Mesothelial cell of epicardium (in vitro differentiated cells): ENCODE measurements around the gene PMS1. TPM values are rescaled to one million over a fixed set of nuclear protein-coding genes. Genes with fewer than 3 reads are reported as not detected.

Experiments
- DNase-seq, 2 experiments: peaks; one replicate each; pipeline ENCODE4 v3.0.0; 2021; ENCODE audit warnings: low spot score in 2 of 2; ENCODE audit not compliant: unreplicated experiment in 2 of 2
- H3K27ac Mint-ChIP-seq: 2 replicates; pipeline ENCODE4 v1.8.0; 2021; ENCODE audit warnings: mixed read lengths
- H3K27me3 Mint-ChIP-seq: 2 replicates; pipeline ENCODE4 v1.8.0; 2021; ENCODE audit warnings: low read depth, mixed read lengths
- H3K36me3 Mint-ChIP-seq: 2 replicates; pipeline ENCODE4 v1.8.0; 2021; ENCODE audit warnings: mixed read lengths
- H3K4me1 Mint-ChIP-seq: 2 replicates; pipeline ENCODE4 v1.8.0; 2021; ENCODE audit warnings: mixed read lengths
- H3K4me3 Mint-ChIP-seq: 2 replicates; pipeline ENCODE4 v1.8.0; 2021; ENCODE audit warnings: mild to moderate bottlenecking, moderate library complexity, mixed read lengths
- H3K9me3 Mint-ChIP-seq: 2 replicates; pipeline ENCODE4 v1.8.0; 2021; ENCODE audit warnings: mixed read lengths
- CTCF ChIP-seq: fragments of 200-600 bp; sonication (generic); IDR thresholded peaks from one replicate; pipeline ENCODE4 v1.5.0; 2021; ENCODE audit warnings: antibody characterized with exemption; ENCODE audit not compliant: unreplicated experiment
- total RNA-seq: library from RNA; stranded (reverse); gene quantifications from 3 replicates; pipeline ENCODE4 v1.2.1, GENCODE V29; 2021

PMS1 gene
- total RNA-seq, 1 donor from 2014 or later: 50.3 TPM

- H3K36me3 Mint-ChIP-seq: peaks cover 24% of the 10 kb centered on the region
- DNase-seq: no peak
- H3K9me3 Mint-ChIP-seq: no peaks in the 10 kb centered on the region
- H3K4me1 Mint-ChIP-seq: peaks cover 33% of the 10 kb centered on the region
- H3K4me3 Mint-ChIP-seq: peak overlapping the region; percentile 91
- no peaks in the 10 kb centered on the region for H3K27me3 Mint-ChIP-seq
- no peak for TF ChIP-seq CTCF
- peak overlapping the region; percentile 93 for H3K27ac Mint-ChIP-seq
These were observed 761 bp upstream of the PMS1 start for GRCh38 chr2:189783451-189783926.

- H3K27ac Mint-ChIP-seq: no peak overlapping the region
- TF ChIP-seq CTCF: no peak
- no peaks in the 10 kb centered on the region for H3K27me3 Mint-ChIP-seq
- peaks cover 15% of the 10 kb centered on the region for H3K36me3 Mint-ChIP-seq
- H3K9me3 Mint-ChIP-seq: no peaks in the 10 kb centered on the region
- no peaks in the 10 kb centered on the region for H3K4me1 Mint-ChIP-seq
- no peak for DNase-seq
- H3K4me3 Mint-ChIP-seq: no peak overlapping the region
These were observed 7.2 kb downstream of the PMS1 start for GRCh38 chr2:189791338-189792042.

GRCh38 chr2:189794310-189794709, 10.1 kb downstream of the PMS1 start:
- H3K27me3 Mint-ChIP-seq: no peaks in the 10 kb centered on the region
- no peak for TF ChIP-seq CTCF
- no peaks in the 10 kb centered on the region for H3K4me1 Mint-ChIP-seq
- H3K27ac Mint-ChIP-seq: no peak overlapping the region
- H3K4me3 Mint-ChIP-seq: no peak overlapping the region
- H3K9me3 Mint-ChIP-seq: no peaks in the 10 kb centered on the region
- peaks cover 18% of the 10 kb centered on the region for H3K36me3 Mint-ChIP-seq
- DNase-seq: no peak

- Mint-ChIP-seq H3K9me3 (no peaks in the 10 kb centered on the region), H3K36me3 (peaks cover 14% of the 10 kb centered on the region), H3K27me3 (no peaks in the 10 kb centered on the region), H3K27ac (no peak overlapping the region), H3K4me3 (no peak overlapping the region), H3K4me1 (peaks cover 3% of the 10 kb centered on the region)
- TF ChIP-seq CTCF: no peak
- DNase-seq: no peak
These were observed 13.7 kb downstream of the PMS1 start for GRCh38 chr2:189797902-189798301.

GRCh38 chr2:189798312-189799029, 14.2 kb downstream of the PMS1 start:
- Mint-ChIP-seq H3K9me3 (no peaks in the 10 kb centered on the region), H3K27ac (no peak overlapping the region), H3K36me3 (peaks cover 9% of the 10 kb centered on the region), H3K4me1 (peaks cover 3% of the 10 kb centered on the region), H3K4me3 (no peak overlapping the region), H3K27me3 (no peaks in the 10 kb centered on the region)
- no peak for DNase-seq
- TF ChIP-seq CTCF: no peak
